ENCODE measurements around the gene LDLRAD3.

The LDLRAD3 gene

GRCh38 chr11:35917676-35918075 lies 26.2 kb upstream of the LDLRAD3 start:
- no peak for ATAC-seq
- TF ChIP-seq ZNF8 (CRISPR knock-in tag; IDR thresholded peaks at IDR 0.05) (no peak), TSHZ2 (CRISPR knock-in tag; IDR thresholded peaks at IDR 0.05) (no peak), ARNTL (CRISPR knock-in tag; IDR thresholded peaks at IDR 0.05; ENCODE audit: borderline replicate concordance, low read depth) (no peak), ZC3H10 (CRISPR knock-in tag; IDR thresholded peaks at IDR 0.05) (no peak), TCF4 (CRISPR knock-in tag; IDR thresholded peaks at IDR 0.05; ENCODE audit: borderline replicate concordance) (no peak), OSR1 (CRISPR knock-in tag; IDR thresholded peaks at IDR 0.05) (no peak), SNAI2 (CRISPR knock-in tag; IDR thresholded peaks at IDR 0.05) (no peak), POU6F1 (CRISPR knock-in tag; IDR thresholded peaks at IDR 0.05; ENCODE audit: borderline replicate concordance, low read depth) (no peak), BACH2 (CRISPR knock-in tag; IDR thresholded peaks at IDR 0.05; ENCODE audit: borderline replicate concordance) (no peak), ZNF565 (CRISPR knock-in tag; conservative IDR thresholded peaks at IDR 0.05; ENCODE audit: low read depth) (no peak)

GRCh38 chr11:35918716-35919115 lies 25.1 kb upstream of the LDLRAD3 start:
- TF ChIP-seq POU6F1 (CRISPR knock-in tag; IDR thresholded peaks at IDR 0.05; ENCODE audit: borderline replicate concordance, low read depth) (no peak), ESRRG (CRISPR knock-in tag; IDR thresholded peaks at IDR 0.05) (no peak), TOX (CRISPR knock-in tag; IDR thresholded peaks at IDR 0.05; ENCODE audit: borderline replicate concordance) (no peak)
- ATAC-seq = no peak

GRCh38 chr11:35919244-35919643 lies 24.6 kb upstream of the LDLRAD3 start:
- peak; percentile 51; the same call in 2 of the 3 replicates for ATAC-seq
- TF ChIP-seq TSHZ2 (CRISPR knock-in tag; IDR thresholded peaks at IDR 0.05) = no peak
- TF ChIP-seq RARB (CRISPR knock-in tag; IDR thresholded peaks at IDR 0.05) = no peak
- no peak for TF ChIP-seq PPARA (CRISPR knock-in tag; IDR thresholded peaks at IDR 0.05; ENCODE audit: borderline replicate concordance)
- no peak for TF ChIP-seq TCF4 (CRISPR knock-in tag; IDR thresholded peaks at IDR 0.05; ENCODE audit: borderline replicate concordance)
- no peak for TF ChIP-seq ZC3H10 (CRISPR knock-in tag; IDR thresholded peaks at IDR 0.05)
- no peak for TF ChIP-seq POU6F1 (CRISPR knock-in tag; IDR thresholded peaks at IDR 0.05; ENCODE audit: borderline replicate concordance, low read depth)
- no peak for TF ChIP-seq ARNTL (CRISPR knock-in tag; IDR thresholded peaks at IDR 0.05; ENCODE audit: borderline replicate concordance, low read depth)
- TF ChIP-seq CSDC2 (CRISPR knock-in tag; IDR thresholded peaks at IDR 0.05) = no peak
- no peak for TF ChIP-seq CSRNP3 (CRISPR knock-in tag; IDR thresholded peaks at IDR 0.05)
- TF ChIP-seq ZFP30 (CRISPR knock-in tag; IDR thresholded peaks at IDR 0.05) = no peak
- TF ChIP-seq ZNF70 (CRISPR knock-in tag; IDR thresholded peaks at IDR 0.05) = no peak
- TF ChIP-seq ZNF8 (CRISPR knock-in tag; IDR thresholded peaks at IDR 0.05) = no peak
- no peak for TF ChIP-seq BACH2 (CRISPR knock-in tag; IDR thresholded peaks at IDR 0.05; ENCODE audit: borderline replicate concordance)
- no peak for TF ChIP-seq SNAI2 (CRISPR knock-in tag; IDR thresholded peaks at IDR 0.05)
- no peak for TF ChIP-seq OSR1 (CRISPR knock-in tag; IDR thresholded peaks at IDR 0.05)

All from SK-N-SH treated with all-trans-retinoic acid at 6 μM for 48 hours (cell line).